ENCODE measurements around the gene EED.
A peak's percentile ranks its signal among the peaks of the same experiment; 100 is the strongest.
"Not testable (repeated sequence)": the region's sequence is repeated elsewhere in the genome, so short reads cannot be mapped to it uniquely, and the experiment has no call there.

Gene EED

GRCh38 chr11:86292912-86293616 lies 48.5 kb downstream of the EED start:
- peak; percentile 91 for DNase-seq

- no peak for DNase-seq
Measured at GRCh38 chr11:86294026-86294425, 49.5 kb downstream of the EED start.

- DNase-seq: no peak
Measured at GRCh38 chr11:86301742-86302091, 57.2 kb downstream of the EED start.

- DNase-seq: peak; percentile 96
Measured at GRCh38 chr11:86302092-86302793, 57.7 kb downstream of the EED start, which contains the start of gene HIKESHI. Gene HIKESHI (plus strand): TSS chr11:86302240. CDS start chr11:86302449, 209 bp downstream.

GRCh38 chr11:86303257-86303656 lies 58.7 kb downstream of the EED start:
- no peak for DNase-seq

- not testable (repeated sequence) for DNase-seq
Measured at GRCh38 chr11:86308710-86309109, 64.2 kb downstream of the EED start.

- no peak for DNase-seq
Measured at GRCh38 chr11:86313793-86314192, 69.2 kb downstream of the EED start.

- no peak for DNase-seq
Measured at GRCh38 chr11:86314636-86315035, 70.1 kb downstream of the EED start.
